HG03571 (cell line): Measurements from ENCODE around the gene BCL2L13.

Experiments used
- ATAC-seq: cut with Tn5 transposase; IDR thresholded peaks from one replicate; pipeline ENCODE4 v1.9.1; 2021; ENCODE audit not compliant: unreplicated experiment

BCL2L13 gene, protein sequence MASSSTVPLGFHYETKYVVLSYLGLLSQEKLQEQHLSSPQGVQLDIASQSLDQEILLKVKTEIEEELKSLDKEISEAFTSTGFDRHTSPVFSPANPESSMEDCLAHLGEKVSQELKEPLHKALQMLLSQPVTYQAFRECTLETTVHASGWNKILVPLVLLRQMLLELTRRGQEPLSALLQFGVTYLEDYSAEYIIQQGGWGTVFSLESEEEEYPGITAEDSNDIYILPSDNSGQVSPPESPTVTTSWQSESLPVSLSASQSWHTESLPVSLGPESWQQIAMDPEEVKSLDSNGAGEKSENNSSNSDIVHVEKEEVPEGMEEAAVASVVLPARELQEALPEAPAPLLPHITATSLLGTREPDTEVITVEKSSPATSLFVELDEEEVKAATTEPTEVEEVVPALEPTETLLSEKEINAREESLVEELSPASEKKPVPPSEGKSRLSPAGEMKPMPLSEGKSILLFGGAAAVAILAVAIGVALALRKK

DNA sequence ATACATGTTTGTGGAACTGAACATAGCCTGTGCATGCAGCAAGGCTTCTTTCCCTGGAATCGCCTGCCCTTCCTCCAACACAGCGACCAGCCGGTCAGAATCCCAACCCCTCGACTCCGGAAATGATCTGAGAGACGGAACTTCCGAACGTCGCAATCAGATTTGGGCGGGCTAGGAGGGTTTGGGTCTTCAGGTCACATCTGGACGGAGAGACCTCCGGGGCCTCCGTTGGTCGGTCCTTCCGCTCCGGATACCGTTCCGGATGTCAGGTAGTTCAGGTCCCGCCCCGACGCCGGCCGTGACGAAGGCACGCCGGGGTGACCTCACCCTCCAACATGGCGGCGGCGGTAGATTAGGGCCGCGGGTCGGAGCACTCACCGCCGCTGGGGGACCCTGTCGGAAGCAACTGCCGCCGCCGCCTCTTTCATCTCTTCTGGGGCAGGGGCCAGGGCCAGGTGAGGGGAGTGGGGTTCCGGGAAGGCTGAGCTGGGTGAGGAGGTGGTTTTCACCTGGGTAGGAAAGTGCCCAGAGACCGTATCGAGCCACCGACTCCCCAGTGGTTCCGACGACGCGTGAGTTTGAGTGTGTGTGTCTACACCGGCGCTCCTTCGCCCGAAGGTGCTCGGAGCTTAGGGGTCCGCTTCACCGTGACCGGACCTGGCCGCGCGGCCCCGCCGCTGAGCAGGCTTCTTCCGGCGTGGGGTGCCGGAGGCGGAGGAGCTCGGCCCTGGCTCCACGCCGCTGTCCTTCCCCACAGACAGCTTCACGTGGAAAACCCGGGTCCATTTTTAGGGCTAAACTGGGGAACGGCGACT, at the start of gene BCL2L13:
Gene BCL2L13, plus strand, starts transcription at position 326 of the 815 bp plus-strand sequence. CDS start 16,955 bp downstream, outside the sequence.
- ATAC-seq = peak; percentile 91

GRCh38 chr22:17589810-17590375, 48.7 kb upstream of the BCL2L13 start:
- ATAC-seq = no peak

DNA sequence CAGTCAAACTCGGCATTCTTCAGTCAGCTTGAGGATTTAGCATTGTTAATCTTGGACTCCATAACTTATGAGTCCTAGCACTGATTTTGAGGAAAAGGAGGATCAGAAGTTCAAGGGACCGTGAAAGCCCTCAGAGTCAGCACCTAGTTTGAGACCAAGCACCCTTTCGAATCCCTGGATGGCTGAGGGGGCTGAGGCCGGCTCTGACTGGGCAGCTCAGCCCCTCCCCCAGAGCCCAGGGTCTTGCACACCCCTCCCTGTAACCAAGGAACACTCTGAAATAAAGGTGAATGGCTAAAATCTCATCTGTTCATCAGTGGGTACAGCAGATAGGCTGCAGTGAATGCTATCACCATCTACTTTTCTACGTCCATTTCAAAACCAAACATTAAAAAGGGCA, 48.0 kb upstream of the BCL2L13 start:
- ATAC-seq = no peak

- ATAC-seq = no peak
Observed at GRCh38 chr22:17592201-17592600, 46.4 kb upstream of the BCL2L13 start.

- no peak for ATAC-seq
Observed at GRCh38 chr22:17596226-17596625, 42.3 kb upstream of the BCL2L13 start.

GRCh38 chr22:17597217-17597616, 41.3 kb upstream of the BCL2L13 start:
- ATAC-seq = no peak

DNA sequence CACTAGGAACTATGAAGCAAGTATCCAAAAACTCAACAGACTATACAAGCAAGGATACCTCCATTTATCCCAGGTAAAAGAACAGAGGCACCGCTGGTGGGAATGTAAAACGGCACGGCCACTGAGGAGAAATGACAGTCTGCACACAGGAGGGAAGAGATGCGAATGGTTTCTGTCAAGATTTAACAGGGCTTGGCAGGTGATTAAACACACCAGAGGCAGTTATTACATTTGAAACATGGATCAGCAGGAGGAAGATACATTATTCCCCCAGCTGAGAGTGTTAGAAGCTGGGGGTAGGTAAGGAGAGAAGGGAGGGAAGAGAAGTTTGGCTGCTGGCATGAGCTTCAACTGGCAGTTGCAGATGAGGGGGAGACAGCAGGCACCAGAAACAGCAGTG, 40.2 kb upstream of the BCL2L13 start:
- ATAC-seq = no peak

DNA sequence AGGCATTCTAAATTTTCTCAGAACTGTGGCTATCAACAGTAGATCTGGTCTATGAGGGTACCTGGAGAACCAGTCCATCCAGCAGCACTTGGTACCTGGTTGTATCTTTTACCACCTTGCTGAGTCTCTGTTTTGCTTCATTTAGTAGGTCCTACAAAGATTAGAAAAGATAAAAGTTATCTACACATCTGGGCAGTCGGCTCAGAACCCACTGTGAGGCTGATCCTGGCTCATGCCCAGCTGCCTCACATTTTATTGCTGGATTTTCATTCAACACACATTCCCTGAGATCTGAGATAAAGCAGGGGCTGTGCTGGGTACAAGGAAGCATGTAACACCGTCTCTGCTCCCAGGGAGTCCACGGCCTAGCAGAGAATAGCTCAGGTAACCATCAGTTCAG, 37.5 kb upstream of the BCL2L13 start:
- no peak for ATAC-seq

DNA sequence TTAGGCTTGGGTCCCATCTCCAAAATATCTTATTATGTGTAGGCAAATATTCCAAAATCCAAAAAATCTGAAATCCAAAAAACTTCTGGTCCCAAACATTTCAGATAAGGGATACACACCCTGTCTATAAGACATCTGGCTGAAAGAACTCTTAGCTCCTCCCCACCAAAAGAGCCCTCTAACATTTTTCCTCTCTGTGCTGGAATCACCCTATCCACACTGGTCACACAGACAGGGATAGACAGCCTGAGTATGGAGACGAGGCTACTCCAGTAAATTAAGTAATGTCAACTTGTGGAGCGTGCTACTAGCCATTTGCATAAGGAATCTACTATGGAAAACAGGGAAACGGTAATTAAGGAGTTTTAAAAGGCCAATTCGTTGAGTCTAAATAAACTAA, 34.9 kb upstream of the BCL2L13 start:
- no peak for ATAC-seq

DNA sequence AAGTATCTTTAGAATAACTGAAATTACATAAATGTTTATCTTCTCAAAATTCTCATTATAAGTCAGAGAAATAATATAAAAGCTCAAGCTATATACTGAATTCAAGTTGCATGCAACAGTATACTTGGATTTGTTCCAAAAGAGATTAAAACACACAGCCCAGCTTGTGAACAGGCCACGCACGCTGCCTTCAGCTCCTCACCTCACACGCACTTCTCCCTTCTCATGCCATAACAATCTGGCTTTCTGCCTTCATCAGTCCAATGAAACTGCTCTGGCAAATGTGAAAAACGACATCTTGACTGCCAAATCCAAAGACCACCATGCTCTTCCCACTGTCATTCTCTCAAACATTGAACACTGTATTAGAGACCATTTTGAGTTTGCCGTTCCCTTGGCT, 32.1 kb upstream of the BCL2L13 start:
- ATAC-seq = no peak

GRCh38 chr22:17607891-17608521, 30.6 kb upstream of the BCL2L13 start:
- ATAC-seq = no peak

GRCh38 chr22:17612057-17612456, 26.5 kb upstream of the BCL2L13 start:
- ATAC-seq = no peak

DNA sequence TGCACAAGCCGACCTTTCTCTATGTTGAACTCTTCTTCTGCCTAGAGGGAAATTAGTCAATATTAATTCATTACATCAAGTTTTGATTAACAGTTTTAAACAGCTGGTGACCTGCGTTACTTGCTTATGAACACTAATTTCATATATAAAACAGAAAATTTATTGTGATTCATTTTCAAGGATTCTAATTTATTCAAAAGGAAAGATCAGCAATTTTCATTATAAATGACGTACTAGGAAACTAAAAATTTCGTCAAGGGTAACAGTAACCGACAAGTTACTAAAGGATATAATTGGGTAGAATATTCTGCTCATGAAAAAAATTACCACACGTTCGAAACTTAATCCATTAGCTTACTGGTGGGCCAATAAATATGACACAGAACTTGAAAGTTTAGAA, 25.3 kb upstream of the BCL2L13 start:
- ATAC-seq = no peak

DNA sequence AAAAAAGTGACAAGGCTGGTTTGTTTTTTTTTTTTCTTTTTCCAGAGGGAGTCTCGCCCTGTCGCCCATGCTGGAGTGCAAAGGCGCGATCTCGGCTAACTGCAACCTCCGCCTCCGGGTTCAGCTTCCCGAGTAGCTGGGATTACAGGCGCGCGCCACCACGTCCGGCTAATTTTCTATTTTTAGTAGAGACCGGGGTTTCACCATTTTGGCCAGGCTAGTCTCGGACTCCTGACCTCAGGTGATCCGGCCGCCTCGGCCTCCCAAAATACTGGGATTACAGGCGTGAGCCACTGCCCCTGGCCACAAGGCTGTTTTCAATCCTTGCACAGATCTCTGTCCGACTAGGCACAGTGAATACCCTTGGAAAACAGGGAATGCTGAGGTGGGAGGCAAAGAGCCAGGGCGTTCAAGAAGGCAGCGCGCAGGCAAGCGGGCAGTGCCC, 10.6 kb upstream of the BCL2L13 start:
- no peak for ATAC-seq

- peak; percentile 97 for ATAC-seq
Observed at GRCh38 chr22:17628406-17629172, 10.0 kb upstream of the BCL2L13 start, which contains the start of gene ATP6V1E1. TSS of gene ATP6V1E1 (minus strand) at chr22:17628749. CDS start at chr22:17628635, 114 bp downstream.

DNA sequence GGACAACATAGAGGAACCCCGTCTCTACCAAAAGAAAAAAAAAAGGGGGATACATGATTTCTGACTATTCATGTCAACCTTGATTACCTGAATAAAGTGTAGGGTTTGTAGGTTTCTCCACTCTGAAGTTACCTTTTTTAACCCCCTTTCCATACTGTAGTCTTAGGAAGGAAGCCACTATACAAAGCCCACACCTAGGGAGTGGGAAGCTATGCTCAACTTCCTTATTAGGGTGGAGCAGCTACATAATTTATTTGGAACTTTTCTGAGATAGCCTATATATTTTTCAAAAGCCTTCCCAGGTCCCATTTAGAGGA, 9.4 kb upstream of the BCL2L13 start:
- no peak for ATAC-seq

DNA sequence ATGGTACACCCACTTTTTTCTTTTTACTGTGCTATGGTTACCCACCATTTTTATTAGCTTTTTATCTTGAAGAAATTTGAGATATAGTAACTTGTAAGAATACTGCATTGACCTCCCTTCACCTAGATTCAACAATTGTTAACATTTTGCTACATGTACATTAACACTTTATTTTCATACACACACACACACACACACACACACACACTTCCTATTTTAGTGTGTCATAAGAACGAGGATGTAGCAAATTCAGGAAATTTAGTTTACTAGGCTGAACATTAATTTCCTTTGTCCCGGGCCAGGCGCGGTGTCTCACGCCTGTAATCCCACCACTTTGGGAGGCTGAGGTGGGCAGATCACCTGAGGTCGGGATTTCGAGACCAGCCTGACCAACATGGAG, 8.9 kb upstream of the BCL2L13 start:
- no peak for ATAC-seq

DNA sequence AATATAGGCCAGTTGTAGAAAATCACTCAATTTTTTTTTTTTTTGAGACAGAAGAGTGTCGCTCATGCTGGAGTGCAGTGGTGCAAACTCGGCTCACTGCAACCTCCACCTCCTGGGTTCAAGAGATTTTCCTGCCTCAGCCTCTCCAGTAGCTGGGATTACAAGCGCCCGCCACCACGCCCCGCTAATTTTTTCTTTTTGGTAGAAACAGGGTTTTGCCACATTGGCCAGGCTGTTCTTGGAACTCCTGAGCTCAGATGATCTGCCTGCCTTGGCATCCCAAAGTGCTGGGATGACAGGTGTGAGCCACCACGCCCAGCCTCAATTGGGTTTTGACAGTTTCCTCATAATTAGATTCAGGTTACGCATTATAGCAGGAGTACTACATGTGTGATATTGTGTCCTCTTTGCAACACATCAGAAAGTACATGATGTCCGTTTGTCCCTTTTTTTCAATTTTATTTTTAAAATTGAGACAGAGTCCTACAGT, 7.4 kb upstream of the BCL2L13 start:
- no peak for ATAC-seq

DNA sequence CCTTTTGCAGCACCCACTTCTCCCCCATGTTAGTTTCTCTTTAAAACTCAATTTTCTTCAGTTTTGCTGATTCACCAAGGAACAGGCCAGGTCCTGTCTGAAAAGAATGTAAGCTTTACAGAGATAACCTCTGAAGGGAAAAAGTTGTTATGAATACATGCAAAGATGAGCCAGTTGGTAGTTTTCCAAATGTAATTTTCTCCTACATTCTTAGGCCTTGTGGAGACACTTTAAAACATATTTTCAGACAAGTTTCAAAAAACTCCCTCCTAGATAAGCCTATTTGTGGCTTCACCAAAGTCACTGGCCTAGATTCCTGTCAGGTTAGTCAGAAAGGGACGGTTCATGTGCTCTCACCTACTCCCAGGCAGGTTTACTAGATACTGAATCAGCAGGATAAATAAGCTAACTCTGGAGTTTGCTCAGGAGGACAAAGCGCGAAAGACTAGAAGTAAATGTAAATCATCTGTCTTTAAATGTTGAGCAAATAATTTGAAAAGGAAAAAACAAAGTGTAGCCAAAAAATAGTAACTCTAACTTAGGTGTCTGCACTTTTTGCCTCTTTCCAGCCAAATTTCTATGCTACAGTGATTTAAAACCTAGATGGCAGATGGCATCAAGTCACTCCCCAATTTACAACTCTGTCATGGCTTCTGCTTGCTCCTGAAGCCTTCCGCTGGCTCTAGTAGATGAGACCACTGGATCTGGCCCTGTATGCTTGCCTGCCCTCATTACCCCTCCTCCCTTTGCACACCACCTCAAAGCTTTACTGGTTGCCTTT, 5.2 kb upstream of the BCL2L13 start:
- ATAC-seq = no peak

DNA sequence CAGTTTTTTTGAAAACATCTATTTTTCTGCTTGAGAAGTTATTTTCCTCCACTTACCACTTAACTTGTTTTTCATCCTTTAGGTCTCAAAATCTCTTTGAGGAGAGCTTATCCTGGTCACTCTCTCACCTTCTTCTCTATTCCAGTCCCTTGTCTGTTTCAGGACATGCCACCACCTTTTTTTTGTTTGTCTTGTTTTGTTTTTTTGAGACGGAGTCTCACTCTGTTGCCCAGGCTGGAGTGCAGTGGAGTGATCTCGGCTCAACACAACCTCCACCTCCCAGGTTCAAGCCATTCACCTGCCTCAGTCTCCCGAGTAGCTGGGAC, 4.6 kb upstream of the BCL2L13 start:
- ATAC-seq = no peak
